NCI-H1105 treated with DMSO at 0.1 percent for 48 hours (cell line): ENCODE results near the gene RFNG.

Source experiments
- DNase-seq: peaks from one replicate; lab custom pipeline; 2025; lab: John Stamatoyannopoulos, UW

Gene RFNG

GRCh38 chr17:82013772-82014321 is 37.8 kb downstream of the RFNG start:
- DNase-seq: no peak

GRCh38 chr17:82013341-82013740 is 38.3 kb downstream of the RFNG start:
- no peak for DNase-seq

DNA sequence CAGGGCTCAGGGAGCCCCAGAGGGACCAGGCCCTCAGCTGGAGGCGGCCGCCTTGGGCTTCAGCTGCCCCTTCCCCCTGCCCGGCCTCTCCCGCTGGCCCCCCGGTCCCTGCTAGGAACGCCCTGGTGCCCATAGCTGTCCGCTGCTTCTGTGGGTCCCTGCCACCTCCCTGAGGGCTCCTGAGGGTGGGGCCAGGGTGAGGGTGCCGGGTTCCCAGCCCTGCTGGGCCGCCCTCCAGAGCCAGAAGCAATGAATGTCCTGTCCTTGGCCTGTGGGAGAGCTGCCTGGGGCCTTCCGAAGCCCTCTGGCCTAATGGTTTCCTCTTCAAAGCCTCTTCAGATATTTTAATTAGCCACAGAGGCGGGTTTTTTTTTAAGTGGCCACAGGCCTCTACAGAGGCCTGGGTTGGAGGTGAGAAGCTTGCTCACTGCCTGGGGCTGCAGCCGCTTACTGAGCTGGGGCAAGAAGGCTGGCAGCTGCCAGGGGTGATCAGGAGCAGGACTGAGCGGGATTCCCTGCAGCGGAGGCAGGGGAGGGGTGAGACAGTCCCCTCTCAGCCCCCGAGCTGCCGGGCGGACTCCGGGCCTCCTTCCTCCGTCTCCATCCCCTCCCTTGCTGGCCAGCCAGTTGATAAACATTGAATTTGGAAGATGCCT is 38.8 kb downstream of the RFNG start:
- DNase-seq: no peak

GRCh38 chr17:82012261-82012639 is 39.4 kb downstream of the RFNG start:
- DNase-seq: no peak

DNA sequence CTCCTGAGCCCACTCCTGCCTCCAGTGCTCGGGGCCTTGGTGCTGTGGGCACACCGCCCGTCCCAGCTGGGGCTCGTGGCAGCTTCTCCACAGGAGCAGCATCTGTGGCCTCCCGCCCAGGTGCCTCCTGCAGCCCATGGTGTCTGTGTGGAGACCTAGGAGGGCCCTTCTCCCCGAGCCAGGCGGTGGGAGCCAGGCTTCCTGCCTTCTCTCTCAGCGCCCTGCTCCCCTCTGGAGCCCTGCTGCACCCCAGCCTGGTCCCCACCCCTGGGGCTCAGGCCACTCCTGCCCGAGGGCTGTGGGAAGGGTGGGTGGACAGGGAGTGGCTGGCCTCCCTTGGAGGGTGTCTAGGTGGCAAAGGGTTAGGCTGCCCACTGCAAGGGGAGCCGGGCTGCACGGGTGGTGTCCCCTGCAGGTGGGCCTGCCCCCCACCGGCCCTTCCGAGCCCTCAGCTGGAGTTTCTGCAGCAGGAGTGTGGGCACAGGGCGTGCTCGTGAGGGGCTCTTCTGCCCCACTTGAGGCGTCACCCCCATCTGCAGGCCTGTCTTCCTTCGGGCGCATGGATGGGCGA is 39.9 kb downstream of the RFNG start:
- DNase-seq: no peak

DNA sequence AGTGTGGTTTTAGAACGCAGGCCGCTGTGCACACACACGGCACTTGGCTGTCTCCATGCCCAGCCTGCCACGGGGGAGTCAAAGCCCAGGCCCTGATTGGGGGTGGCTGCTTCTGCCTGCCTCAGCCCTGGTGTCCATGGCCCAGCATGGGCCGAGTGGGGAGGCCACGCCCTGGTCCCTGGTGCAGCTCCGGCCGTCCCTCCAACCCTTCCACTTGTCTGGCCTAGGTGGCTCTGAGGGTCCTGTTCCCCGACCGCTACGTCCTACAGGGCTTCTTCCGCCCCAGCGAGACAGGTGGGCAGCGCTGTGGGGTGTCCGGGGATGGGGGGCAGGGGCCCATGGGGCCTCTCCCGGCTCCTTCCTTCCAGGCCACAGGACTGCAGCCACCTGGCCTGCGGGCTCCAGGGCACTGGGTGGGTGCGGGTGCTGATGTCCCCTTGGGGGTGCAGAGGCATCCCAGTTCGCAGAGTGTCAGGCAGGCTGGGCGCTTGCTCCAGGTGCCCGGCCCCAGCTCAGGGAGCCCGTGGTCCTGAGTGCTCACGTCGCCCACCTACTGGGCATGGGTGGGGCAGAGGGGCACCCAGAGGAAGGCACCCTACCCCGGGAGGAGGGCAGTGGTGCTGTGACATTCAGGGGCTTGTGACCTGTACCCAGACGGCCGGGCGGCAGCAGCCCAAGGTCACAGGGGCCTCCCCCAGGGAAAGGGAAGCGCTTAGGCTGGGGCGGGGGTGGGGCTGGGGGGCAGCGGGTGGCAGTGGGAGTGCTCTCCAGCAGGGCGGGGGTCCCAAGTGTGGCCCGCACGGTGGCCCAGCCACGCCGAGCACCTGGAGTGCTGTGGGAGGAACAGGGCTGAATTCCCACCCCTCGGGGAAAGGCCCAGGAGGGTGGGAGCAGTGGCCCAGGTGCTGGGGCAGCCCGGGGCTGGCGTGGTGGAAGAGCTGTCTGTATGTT is 40.8 kb downstream of the RFNG start:
- DNase-seq: no peak

DNA sequence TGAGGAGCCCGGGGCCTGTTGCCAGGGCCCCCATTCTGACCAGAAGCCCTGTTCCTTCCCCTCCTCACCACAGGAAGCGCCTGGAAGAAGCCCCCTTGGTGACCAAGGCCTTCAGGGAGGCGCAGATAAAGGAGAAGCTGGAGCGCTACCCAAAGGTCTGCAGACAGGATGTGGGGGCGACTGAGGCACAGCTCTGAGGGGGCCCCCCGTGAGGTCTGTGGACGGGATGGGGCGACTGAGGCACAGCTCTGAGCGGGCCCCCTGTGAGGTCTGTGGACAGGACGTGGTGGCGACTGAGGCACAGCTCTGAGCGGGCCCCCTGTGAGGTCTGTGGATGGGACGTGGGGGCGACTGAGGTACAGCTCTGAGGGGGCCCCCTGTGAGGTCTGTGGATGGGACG is 42.2 kb downstream of the RFNG start:
- DNase-seq: no peak

DNA sequence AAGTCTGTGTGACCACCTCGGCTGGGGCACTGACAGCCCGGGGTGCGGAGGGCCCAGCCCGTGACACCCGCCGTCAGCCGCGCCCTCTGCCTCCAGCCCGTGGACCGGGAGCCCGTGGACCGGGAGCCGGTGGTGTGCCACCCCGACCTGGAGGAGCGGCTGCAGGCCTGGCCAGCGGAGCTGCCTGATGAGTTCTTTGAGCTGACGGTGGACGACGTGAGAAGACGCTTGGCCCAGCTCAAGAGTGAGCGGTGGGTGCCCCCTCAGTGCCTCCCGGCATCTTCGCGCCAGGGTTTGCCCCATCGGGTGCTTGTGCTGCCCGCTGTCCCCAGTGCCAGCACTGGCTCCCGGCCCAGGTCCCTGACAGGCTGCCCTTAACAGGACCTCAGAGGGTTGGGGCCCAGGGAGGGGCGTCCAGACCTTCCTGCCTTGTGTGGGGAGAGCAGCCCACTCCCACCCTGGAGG is 42.6 kb downstream of the RFNG start:
- no peak for DNase-seq

DNA sequence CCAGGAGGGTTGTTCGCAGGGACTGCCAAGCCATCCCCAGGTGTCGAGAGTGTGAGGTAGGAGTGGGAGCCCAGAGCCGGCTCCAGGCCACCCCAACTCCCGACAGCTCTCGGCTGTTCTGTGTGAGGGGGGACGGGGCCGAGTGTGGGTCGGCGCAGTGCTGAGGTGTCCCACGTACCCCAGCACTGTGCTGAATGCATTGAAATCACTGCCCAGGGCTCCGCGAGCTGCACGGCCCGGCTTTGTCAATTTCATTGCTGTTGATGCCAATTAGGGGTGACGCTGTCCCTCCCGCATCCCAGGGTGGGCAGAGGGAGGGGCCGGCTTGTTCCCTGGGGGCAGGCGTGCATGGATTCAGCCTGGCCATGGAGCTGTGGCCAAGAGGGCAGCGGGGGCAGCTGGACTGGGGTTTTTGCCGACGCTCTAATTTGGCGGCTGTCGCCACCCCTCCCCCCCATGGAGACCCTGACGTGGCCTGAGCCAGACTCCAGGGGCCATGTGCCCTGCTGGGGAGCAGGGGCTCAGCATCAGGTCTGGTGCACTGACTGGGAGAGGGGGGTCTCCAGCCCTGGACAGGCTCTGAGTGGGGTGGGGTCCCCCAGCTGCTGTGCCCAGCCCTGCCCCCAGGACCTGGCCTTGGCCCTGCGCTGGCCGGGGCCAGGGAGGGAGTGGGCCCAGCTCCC is 43.2 kb downstream of the RFNG start:
- DNase-seq: no peak

GRCh38 chr17:82007495-82008257 is 43.9 kb downstream of the RFNG start:
- no peak for DNase-seq

- DNase-seq: no peak
These were observed 44.5 kb downstream of the RFNG start for GRCh38 chr17:82007228-82007494.

DNA sequence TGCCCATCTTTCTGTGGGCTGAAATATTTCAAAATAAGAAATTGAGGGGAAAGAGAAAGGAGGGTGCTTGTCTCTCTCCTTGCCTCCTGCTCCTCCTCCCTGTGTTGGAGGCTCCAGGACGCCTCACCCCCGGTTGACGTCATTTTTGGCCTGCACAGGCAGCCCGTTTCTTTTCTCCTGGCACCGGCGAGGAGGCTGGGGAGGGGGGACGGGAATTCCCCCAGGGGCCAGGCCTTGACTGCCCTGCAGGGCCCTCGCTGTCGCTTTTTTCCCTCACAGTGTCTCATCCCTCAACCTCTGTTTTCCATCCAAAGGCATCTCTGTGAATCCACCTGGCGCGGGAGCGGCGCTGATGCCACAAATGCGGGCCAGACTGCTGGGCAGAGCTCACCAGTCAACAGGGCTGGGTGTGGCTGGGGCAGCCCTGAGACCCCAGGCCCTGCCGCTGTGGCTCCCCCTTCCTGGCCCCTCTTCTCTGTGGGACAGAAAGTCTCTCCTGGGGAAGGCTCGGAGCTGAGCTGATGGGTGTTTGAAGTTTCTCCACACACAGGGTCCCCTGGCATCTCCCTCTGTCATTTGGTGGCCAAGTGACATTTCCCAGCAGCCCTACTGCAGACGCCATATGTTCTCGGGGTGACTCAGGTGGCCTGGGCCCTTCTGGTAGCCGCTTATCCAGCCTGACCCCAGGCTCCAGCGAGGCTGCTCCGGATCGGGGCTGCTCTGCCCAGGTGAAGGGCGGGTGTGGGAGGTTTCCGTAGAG is 45.0 kb downstream of the RFNG start:
- no peak for DNase-seq

DNA sequence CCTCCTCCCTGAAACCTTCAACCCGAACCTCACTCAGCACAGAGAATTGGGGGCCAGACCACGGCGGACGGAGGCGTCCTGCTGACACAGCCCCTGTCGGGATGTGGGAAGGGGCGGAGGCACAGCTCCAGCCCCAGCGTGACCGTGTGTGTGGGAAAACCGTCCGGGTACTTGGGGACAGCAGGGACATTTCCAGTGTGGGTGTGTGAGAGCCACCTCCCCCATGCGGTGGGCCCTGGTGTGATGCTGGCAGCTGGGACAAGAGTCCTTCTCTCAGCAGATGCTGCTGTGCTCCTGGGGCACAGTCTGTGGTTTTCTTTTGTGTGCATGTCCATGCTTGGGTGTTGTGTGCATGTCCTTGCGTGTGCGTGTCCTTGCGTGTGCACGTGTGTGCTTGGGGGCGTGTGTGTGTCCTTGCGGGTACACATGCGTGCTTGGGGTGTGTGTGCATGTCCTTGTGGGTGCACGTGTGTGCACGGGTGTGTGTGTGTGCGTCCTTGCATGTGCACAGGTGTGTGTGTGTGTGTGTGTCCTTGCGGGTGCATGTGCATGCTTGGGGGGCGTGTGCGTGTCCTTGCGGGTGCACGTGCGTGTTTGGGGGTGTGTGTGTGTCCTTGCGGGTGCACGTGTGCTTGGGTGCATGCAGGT is 45.8 kb downstream of the RFNG start:
- DNase-seq: no peak

- no peak for DNase-seq
These were observed 46.8 kb downstream of the RFNG start for GRCh38 chr17:82004517-82005455.

DNA sequence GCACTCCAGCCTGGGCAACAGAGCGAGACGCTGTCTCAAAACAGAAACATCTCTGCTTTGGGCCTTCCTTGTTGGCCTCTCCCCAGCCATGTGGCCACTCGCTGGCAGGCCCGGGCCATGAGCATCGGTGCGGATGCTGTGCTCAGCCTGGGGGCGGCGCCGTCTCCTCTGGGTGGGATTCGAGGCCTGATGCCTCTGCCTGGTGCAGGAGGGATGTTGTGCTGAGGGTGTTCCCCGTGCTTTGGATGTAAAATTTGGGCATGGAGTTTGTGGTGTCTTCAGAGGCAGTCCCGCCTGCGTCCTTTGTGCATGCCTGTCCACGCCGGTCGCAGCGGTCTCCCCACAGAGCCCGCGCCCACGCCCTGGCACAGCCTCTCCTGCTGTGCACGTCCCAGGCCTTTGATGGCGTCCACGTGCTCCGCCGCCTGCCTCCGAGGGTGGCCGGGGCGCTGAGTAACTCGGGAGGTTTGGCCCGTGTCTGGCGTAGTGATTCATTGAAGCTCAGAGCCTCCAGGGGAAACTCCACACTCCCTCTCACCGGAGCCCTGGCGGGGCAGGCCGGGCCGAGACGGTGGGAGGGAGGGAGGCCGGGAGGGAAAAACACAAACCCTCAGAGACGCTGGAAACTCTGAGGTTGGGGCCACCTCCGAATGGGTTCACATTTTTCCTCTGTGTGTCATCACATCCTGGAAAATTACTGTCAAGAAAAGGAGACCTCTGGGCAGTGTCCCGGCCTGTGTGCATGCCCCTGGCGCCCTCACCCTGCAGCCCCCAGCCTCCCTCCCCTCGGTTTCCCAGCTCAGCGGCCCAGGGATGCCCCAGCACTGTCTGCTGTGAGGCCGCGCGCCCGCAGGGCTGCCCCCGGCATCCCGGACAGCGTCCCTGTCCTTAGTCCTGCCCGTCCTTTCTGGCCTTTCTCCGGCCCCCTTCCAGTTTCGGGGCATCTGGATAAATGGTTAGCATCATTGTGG is 47.9 kb downstream of the RFNG start:
- no peak for DNase-seq

- no peak for DNase-seq
These were observed 50.0 kb downstream of the RFNG start for GRCh38 chr17:82001571-82002056.

GRCh38 chr17:82000803-82001570 is 50.6 kb downstream of the RFNG start:
- no peak for DNase-seq
